Effector CD8-positive, alpha-beta T cell (primary cell): ENCODE results near the gene SDHA.
"Not testable (repeated sequence)": the region's sequence is repeated elsewhere in the genome, so short reads cannot be mapped to it uniquely, and the experiment has no call there.

Source experiments
- DNase-seq: peaks from one replicate; lab custom pipeline; 2025; lab: John Stamatoyannopoulos, UW

The SDHA gene

GRCh38 chr5:300691-301435 is 82.7 kb downstream of the SDHA start:
- DNase-seq: not testable (repeated sequence)

- DNase-seq: not testable (repeated sequence)
Observed at GRCh38 chr5:302416-302815, 84.3 kb downstream of the SDHA start.

DNA sequence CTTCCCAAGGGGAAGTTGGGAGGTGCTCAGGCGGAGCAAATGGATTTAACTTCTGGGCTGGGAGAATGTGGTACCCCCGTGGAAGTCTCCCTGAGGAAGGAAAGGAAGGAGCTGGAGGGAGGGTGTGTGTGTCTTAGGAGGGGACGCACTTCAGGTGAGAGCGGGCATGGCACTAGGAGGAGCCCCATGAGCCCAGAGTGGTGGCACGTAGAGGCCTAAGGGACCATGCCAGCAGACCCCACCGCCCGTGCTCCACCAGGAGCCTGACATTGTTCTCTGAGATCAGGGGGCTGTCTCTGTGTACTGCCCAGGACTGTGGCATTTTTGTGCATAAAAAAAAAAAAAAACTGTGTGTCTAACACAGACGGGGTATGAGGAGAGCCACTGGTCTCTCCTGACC is 84.8 kb downstream of the SDHA start:
- DNase-seq: no peak

DNA sequence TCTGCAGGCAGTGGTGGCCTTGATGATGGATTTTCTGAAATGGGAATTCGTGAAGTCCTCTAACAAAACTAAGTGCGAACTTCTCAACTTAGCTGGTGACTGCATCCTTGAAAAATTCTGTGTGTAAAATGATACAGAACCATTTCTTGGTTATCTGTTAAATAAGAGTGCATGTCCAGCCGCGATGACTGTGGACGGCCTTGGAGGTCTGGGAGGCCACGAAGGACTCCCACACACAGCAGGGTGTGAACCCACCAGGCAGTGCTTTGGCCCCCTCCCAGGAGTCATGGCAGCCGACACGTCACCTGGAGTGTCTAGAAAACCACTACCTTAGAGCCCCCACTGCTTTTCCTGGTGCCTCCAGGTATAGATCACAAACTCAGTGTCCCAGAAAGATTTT is 85.6 kb downstream of the SDHA start:
- DNase-seq: not testable (repeated sequence)

- no peak for DNase-seq
Observed at GRCh38 chr5:305050-305449, 86.9 kb downstream of the SDHA start.

GRCh38 chr5:305459-305858 is 87.3 kb downstream of the SDHA start:
- no peak for DNase-seq

DNA sequence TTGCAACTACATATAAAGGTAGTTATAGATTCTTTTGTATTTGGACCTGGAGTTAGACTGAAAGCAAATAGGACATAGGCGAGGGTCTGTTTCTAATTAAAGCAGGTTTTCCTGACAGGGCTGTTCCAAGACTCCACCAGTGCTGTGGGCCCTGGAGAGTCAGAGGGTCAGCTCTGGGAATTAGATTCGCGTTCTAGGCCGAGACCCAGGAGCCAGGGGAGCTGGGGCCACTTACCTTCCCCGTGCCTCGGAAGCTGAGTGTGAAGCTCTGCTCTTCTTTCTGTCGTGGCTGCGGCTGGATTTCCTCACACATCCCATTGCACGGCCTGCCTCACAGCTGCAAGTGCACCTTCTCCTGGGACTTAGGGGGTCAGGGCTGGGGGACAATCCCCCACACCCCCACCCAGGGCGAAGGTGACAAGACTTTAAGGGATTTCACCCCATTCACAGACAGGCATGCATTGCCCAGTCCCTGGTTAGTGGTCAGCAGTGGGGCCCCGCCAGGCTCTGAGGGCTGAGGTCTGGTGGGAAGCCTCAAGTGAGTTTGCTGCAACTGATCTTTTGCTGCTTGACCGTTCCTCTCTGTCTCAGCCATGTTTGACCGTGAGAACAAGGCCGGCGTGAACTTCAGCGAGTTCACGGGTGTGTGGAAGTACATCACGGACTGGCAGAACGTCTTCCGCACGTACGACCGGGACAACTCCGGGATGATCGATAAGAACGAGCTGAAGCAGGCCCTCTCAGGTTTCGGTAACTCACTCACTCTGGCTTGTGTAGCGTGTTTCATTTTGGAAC is 88.1 kb downstream of the SDHA start:
- DNase-seq: no peak
